GM10266 (cell line): ENCODE results near the gene CEMIP.

ENCODE experiments used
- DNase-seq: peaks from one replicate; pipeline ENCODE4 v3.0.0; 2012; ENCODE audit errors: extremely low spot score
- TF ChIP-seq, protein P1 (sequence below): IDR thresholded peaks from 2 replicates; pipeline ENCODE4 v1.5.1; 2012; ENCODE audit warnings: mild to moderate bottlenecking, low read depth; ENCODE audit not compliant: control insufficient read depth, insufficient read depth; ENCODE audit errors: missing control alignments

Gene CEMIP

DNA sequence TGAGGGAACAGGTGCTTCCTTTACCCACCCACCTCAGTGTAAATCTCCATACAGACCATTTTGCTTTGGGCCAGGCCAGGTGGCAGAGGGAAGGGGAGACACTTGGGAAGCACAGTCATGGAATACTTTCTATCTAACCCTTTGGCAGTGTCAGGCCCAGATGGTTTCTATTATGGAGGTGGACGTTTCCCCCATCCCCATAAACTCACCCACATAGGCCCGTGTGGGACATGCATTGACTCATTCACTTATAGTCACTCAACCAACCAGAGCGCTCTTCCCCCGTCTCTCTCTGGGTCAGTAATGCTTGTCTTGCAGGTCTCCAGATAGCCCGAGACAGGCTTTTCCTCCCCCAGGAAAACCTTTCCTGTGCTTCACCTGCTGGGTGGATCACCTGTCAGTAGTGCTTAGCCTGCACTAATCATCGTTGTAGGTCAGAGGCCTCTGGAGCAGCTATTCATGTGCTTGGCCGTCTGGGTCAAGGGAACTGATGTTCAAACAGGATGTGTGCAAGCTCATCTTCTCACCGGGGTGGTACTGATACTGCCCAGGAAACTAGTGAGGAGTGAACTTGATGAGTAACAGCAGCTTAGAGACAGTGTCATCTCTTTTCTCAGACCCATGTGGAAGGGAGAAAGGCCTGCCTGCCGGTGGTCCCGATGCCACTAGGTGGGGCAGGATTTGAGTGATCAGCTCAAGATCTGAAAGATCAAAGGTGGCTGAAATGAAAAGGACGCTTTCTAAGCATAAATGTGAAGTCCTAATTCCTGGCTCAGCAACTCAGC, 67.1 kb downstream of the CEMIP start:
- DNase-seq = no peak
- TF ChIP-seq, protein P1, sequence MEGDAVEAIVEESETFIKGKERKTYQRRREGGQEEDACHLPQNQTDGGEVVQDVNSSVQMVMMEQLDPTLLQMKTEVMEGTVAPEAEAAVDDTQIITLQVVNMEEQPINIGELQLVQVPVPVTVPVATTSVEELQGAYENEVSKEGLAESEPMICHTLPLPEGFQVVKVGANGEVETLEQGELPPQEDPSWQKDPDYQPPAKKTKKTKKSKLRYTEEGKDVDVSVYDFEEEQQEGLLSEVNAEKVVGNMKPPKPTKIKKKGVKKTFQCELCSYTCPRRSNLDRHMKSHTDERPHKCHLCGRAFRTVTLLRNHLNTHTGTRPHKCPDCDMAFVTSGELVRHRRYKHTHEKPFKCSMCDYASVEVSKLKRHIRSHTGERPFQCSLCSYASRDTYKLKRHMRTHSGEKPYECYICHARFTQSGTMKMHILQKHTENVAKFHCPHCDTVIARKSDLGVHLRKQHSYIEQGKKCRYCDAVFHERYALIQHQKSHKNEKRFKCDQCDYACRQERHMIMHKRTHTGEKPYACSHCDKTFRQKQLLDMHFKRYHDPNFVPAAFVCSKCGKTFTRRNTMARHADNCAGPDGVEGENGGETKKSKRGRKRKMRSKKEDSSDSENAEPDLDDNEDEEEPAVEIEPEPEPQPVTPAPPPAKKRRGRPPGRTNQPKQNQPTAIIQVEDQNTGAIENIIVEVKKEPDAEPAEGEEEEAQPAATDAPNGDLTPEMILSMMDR = no peak

DNA sequence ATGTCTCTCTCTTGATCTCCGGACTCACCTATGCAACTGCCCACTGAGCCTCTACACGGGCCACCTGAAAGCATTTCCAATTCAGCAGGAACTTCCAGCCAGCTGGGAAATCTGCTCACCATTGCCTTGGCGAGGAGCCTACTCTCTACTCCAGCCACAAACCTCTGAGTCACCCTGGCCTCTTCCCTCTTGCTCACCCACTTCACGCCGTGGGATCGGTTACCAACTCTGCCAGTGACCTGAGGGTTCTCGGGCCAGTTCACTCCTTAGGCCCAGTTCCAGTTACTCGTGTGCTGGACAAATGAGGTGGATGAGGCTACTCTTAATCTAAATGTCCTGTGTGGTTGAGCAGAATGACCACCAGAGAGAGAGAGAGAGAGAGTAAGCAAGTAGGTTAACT, 70.1 kb downstream of the CEMIP start:
- TF ChIP-seq, protein P1 = no peak
- no peak for DNase-seq

DNA sequence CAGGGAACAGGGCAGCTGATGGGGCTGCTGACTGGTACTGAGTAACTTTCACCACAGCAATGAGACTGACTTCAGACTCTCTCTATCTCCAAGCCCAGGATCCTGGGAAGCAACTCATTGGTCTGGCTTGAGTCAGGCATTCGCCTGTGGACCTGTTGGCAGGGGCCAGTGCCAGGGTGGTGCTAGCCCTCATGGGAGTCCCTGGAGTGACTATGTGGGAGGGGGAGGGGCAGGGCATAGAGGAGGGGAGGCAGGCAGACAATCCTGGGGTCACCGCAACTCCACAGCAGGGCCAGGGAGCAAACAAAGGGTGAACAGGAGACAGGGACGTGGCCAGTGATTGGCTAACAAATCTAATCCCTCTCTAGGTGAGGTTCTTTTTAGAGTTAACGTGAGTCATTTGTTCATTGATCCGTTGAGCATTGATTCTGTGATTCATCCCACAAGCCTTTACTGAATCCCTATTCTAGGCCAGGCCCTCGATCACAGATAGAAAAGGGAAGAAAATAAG, 71.8 kb downstream of the CEMIP start:
- TF ChIP-seq, protein P1 = no peak
- no peak for DNase-seq

DNA sequence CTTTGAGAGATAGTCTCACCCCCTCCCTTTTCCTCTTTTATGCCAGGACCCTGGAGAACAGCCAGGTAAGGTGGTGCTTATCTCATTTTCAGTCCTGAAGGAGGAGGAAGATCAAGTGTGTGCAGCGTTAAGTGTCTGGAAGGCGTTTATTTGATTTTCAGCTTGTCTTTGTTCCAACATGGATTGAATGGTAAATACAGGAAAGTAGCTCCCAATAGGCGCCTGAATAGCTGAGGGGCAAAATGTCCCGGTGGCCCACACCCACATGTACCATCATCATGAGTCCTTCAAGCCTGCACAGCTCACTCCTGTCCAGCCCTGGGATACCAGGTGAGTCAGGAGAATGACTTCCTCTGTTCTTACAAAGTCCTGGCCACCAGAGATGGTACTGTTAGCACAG, 73.5 kb downstream of the CEMIP start:
- TF ChIP-seq, protein P1 = no peak

DNA sequence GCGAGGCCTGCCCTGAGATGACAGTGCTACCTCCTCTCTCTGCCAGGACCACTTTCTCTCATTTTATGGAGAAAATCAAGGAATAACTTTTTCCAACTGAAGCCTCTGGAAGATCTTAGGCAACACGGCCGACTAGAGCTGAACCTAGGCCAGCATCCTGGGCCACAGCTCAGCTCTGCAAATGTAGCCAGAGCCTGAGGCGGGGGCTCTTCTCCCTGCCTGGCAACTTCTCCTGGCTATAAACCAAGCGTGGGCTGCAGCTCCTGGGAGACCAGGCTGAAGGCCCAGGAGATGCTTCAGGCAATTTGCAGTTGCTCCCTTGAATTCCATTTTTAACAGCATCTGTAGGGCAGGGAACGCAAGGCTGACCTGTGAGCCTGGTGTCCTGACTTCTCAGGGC, 74.9 kb downstream of the CEMIP start:
- DNase-seq = no peak
- TF ChIP-seq, protein P1 = no peak

More for the DNA sequence above, 73.5 kb downstream of the CEMIP start:
- no peak for DNase-seq

DNA sequence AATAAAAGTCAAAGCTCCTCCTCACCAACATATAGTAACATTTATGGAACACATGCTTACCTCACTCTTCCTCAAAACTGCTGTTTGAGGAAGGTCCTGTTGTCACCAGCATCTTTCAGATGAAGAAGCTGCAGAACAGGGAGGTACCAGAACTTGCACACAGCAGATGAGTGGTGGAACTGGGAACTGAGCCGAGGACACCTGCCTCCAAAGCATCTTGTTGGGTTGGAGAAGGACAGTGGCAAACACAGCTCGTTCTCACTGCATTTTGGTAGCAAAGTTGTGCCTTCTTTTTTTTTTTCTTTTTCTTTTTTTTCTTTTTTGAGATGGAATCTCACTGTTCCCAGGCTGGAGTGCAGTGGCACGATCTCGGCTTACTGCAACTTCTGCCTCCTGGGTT, 76.0 kb downstream of the CEMIP start:
- TF ChIP-seq, protein P1 = no peak

DNA sequence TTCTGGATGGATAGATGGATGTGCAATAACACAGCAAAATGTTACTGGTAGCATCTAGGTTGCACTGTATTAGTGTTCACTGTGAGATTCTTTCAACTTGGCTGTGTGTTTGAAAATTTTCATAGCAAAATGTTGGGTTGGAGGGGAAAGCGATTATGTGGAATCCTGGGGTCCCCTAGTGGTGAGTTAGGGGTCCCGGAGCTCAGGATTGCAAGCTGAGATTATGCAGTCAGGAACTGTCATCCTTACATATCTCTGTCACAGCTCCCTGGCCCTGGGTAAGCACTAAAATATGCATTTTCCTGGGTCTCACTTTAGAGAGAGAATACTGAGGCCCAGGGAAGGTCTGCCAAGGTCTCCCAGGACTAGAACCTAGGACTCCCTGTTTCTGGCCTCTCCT, 77.2 kb downstream of the CEMIP start:
- TF ChIP-seq, protein P1 = no peak
- DNase-seq = no peak

More for the DNA sequence above, 76.0 kb downstream of the CEMIP start:
- no peak for DNase-seq
